WTC11 (cell line): Measurements from ENCODE around the gene ASB4. TPM values are rescaled to one million over a fixed set of nuclear protein-coding genes. Genes with fewer than 3 reads are reported as not detected.
"Not testable (repeated sequence)": the region's sequence is repeated elsewhere in the genome, so short reads cannot be mapped to it uniquely, and the experiment has no call there.

Experiments used
- ATAC-seq: fragments of 200-7000 bp; cut with Tn5 transposase; 2 replicates; pipeline ENCODE4 v1.10.0; 2021; ENCODE audit warnings: mild to moderate bottlenecking, moderate library complexity
- CTCF ChIA-PET: fragments of 300-600 bp; sonication (Branson Sonifier 250); formaldehyde crosslinking; loops from one replicate; lab custom pipeline; 2021; ENCODE audit warnings: antibody characterized with exemption; lab: Charles Lee
- POLR2A ChIA-PET: fragments of 350-600 bp; sonication (Branson Sonifier 250); formaldehyde crosslinking; loops from one replicate; lab custom pipeline; 2021; ENCODE audit warnings: antibody characterized with exemption; lab: Charles Lee
- DNase-seq: peaks from one replicate; pipeline ENCODE4 v3.0.0; 2021; ENCODE audit warnings: low spot score
- H3K27ac Mint-ChIP-seq: 2 replicates; pipeline ENCODE4 v1.8.0; 2021; ENCODE audit warnings: mixed read lengths
- H3K27me3 Mint-ChIP-seq: 2 replicates; pipeline ENCODE4 v1.8.0; 2021; ENCODE audit warnings: low read depth, mild to moderate bottlenecking, moderate library complexity, mixed read lengths
- H3K36me3 Mint-ChIP-seq: 2 replicates; pipeline ENCODE4 v1.8.0; 2021; ENCODE audit warnings: mixed read lengths
- H3K4me1 Mint-ChIP-seq: 2 replicates; pipeline ENCODE4 v1.8.0; 2022; ENCODE audit warnings: mixed read lengths
- H3K4me3 Mint-ChIP-seq: 2 replicates; pipeline ENCODE4 v1.8.0; 2021; ENCODE audit warnings: mild to moderate bottlenecking, moderate library complexity, mixed read lengths
- H3K9me3 Mint-ChIP-seq: 2 replicates; pipeline ENCODE4 v1.8.0; 2021; ENCODE audit warnings: mixed read lengths
- CREB1 ChIP-seq: sonication (generic); formaldehyde crosslinking; IDR thresholded peaks from 2 replicates; pipeline ENCODE4 v1.8.0; 2023; ENCODE audit warnings: mild to moderate bottlenecking, missing genetic modification reagents
- CREM ChIP-seq: sonication (generic); formaldehyde crosslinking; IDR thresholded peaks from 2 replicates; pipeline ENCODE4 v1.8.1; 2022; ENCODE audit warnings: mild to moderate bottlenecking, missing genetic modification reagents, moderate library complexity
- EMX1 ChIP-seq: fragments of 250-450 bp; sonication (Bioruptor Pico); IDR thresholded peaks from 2 replicates; pipeline ENCODE4 v1.8.0; 2021; ENCODE audit warnings: mild to moderate bottlenecking
- FOXP1 ChIP-seq: sonication (generic); formaldehyde crosslinking; IDR thresholded peaks from 2 replicates; pipeline ENCODE4 v1.8.0; 2022; ENCODE audit warnings: missing genetic modification reagents, mild to moderate bottlenecking, moderate library complexity, borderline replicate concordance
- GABPB1 ChIP-seq: sonication (generic); formaldehyde crosslinking; IDR thresholded peaks from 2 replicates; pipeline ENCODE4 v1.8.1; 2023; ENCODE audit warnings: mild to moderate bottlenecking, missing genetic modification reagents
- GTF2I ChIP-seq: fragments of 250-450 bp; sonication (Bioruptor Pico); conservative IDR thresholded peaks from 2 replicates; pipeline ENCODE4 v1.4.0; 2021; ENCODE audit warnings: mild to moderate bottlenecking
- NR1H2 ChIP-seq: sonication (generic); formaldehyde crosslinking; IDR thresholded peaks from 2 replicates; pipeline ENCODE4 v1.9.0; 2021; ENCODE audit warnings: mild to moderate bottlenecking, moderate library complexity, missing genetic modification reagents
- PRRX2 ChIP-seq: fragments of 250-450 bp; sonication (Bioruptor Pico); IDR thresholded peaks from 2 replicates; pipeline ENCODE4 v1.8.0; 2021; ENCODE audit warnings: mild to moderate bottlenecking
- RORB ChIP-seq: fragments of 250-450 bp; sonication (Bioruptor Pico); IDR thresholded peaks from 2 replicates; pipeline ENCODE4 v1.9.0; 2021; ENCODE audit warnings: mild to moderate bottlenecking
- TCF7 ChIP-seq: sonication (generic); formaldehyde crosslinking; IDR thresholded peaks from 2 replicates; pipeline ENCODE4 v1.8.0; 2022; ENCODE audit warnings: mild to moderate bottlenecking, low read depth, missing genetic modification reagents, moderate library complexity
- TEAD1 ChIP-seq: sonication (generic); formaldehyde crosslinking; IDR thresholded peaks from 2 replicates; pipeline ENCODE4 v1.8.0; 2022; ENCODE audit warnings: mild to moderate bottlenecking, missing genetic modification reagents
- TP53 ChIP-seq: sonication (generic); formaldehyde crosslinking; IDR thresholded peaks from 2 replicates; pipeline ENCODE4 v1.8.1; 2023; ENCODE audit warnings: mild to moderate bottlenecking, missing genetic modification reagents
- ZNF219 ChIP-seq: sonication (generic); formaldehyde crosslinking; IDR thresholded peaks from 2 replicates; pipeline ENCODE4 v1.8.0; 2023; ENCODE audit warnings: missing genetic modification reagents, mild to moderate bottlenecking, borderline replicate concordance
- ZNF232 ChIP-seq: sonication (generic); formaldehyde crosslinking; IDR thresholded peaks from 2 replicates; pipeline ENCODE4 v1.8.0; 2022; ENCODE audit warnings: mild to moderate bottlenecking, missing genetic modification reagents
- ZNF423 ChIP-seq: fragments of 250-450 bp; sonication (Bioruptor Pico); IDR thresholded peaks from 2 replicates; pipeline ENCODE4 v2.1.2; 2022; ENCODE audit warnings: mild to moderate bottlenecking, moderate library complexity
- total RNA-seq: library from RNA; stranded (reverse); gene quantifications from 3 replicates; pipeline ENCODE4 v1.2.3, GENCODE V29; 2021
- TF ChIP-seq, protein P1 (sequence below): sonication (generic); formaldehyde crosslinking; IDR thresholded peaks from 2 replicates; pipeline ENCODE4 v1.8.1; 2022; ENCODE audit warnings: low read depth, mild to moderate bottlenecking, moderate library complexity, missing genetic modification reagents, borderline replicate concordance
- TF ChIP-seq, protein P2 (sequence below): sonication (generic); formaldehyde crosslinking; IDR thresholded peaks from 2 replicates; pipeline ENCODE4 v1.8.1; 2023; ENCODE audit warnings: mild to moderate bottlenecking, missing genetic modification reagents, moderate library complexity
- TF ChIP-seq, protein P3 (sequence below): fragments of 250-450 bp; sonication (Bioruptor Pico); conservative IDR thresholded peaks from 2 replicates; pipeline ENCODE4 v1.9.0; 2021; ENCODE audit warnings: mild to moderate bottlenecking
- TF ChIP-seq, protein P4 (sequence below): sonication (generic); formaldehyde crosslinking; IDR thresholded peaks from 2 replicates; pipeline ENCODE4 v1.8.1; 2023; ENCODE audit warnings: mild to moderate bottlenecking, moderate library complexity, missing genetic modification reagents
- TF ChIP-seq, protein P5 (sequence below): sonication (generic); formaldehyde crosslinking; IDR thresholded peaks from 2 replicates; pipeline ENCODE4 v1.8.0; 2022; ENCODE audit warnings: mild to moderate bottlenecking, missing genetic modification reagents
- TF ChIP-seq, protein P6 (sequence below): fragments of 250-450 bp; sonication (Bioruptor Pico); IDR thresholded peaks from 2 replicates; pipeline ENCODE4 v2.1.2; 2022; ENCODE audit warnings: mild to moderate bottlenecking, moderate library complexity

Gene ASB4
- total RNA-seq, 1 experiment from 2014 or later, result not detected

DNA sequence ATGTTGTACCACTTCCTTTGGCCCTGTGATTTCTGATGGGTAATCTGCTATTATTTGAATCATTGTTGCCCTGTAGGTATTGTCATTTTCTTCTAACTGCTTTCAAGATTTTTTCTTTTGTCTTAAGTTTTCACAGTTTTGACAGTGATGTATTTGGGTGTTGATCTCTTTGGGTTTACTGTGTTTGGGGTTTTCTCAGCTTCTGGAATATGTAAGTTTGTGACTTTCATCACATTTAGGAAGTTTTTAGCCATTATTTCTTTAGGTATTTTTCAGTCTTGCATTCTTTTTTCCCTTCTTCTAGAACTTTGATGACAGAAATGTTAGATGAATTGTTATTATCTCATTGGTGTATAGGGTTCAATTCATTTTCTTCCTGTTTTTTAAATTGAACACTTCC, 27.8 kb upstream of the ASB4 start (continued):
- no peak for TF ChIP-seq RORB (CRISPR knock-in tag)
- no peak for TF ChIP-seq TCF7 (CRISPR knock-in tag)
- TF ChIP-seq ZNF423 (CRISPR knock-in tag), result no peak
- TF ChIP-seq ZNF232 (CRISPR knock-in tag), result no peak

DNA sequence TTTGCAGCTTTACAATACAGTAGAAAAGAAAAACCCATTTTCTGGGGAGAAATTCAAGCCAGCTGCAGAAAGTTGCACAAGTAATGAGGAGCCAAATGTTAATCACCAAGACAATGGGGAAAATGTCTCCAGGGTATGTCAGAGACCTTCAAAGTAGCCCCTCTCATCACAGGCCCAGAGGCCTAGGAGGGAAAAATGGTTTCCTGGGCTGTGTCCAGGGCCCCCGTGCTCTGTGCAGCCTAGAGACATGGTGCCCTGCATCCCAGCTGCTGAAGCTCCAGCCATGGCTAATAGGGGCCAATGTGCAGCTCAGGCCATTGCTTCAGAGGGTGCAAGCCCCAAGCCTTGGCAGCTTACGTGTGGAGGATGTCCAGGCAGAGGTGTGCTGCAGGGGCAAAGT, 25.1 kb upstream of the ASB4 start:
- CTCF ChIA-PET, POLR2A ChIA-PET: not testable (repeated sequence)

DNA sequence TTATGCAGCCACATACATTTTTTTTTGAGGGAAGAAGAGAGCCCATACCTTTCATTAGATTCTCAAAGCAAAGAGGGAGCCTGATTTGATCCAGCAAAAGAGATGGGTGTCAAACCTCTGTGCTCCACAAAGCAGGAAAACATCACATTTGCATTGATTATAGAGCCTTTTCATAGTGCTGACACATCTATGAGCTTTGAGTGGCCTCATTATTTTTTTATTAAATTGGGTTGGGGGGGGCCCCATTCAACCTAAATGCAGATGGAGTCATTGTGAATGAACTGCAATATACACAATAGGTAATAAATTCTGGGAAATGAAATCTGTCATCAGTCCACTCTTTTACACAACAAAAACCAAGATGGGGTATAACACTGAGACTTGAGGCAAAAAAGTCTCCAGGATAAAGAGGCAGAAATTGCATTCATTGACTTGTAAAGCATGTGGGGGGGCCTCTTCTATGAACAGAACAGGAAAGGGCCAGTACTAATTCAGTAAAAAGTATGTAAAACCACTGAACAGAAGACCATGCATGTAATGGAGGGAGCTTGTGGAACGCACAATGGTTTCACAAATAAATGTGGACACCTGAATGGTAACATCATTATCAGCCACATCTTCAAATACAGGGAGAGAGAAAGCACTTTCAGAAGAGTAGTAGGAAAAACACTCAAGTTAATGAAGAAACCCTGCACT, 17.7 kb upstream of the ASB4 start:
- ChIA-PET POLR2A (no interaction called here), CTCF (no interaction called here)
- Mint-ChIP-seq H3K27me3 (no peaks in the 10 kb centered on the region), H3K9me3 (no peaks in the 10 kb centered on the region), H3K36me3 (no peaks in the 10 kb centered on the region), H3K4me1 (peaks cover 38% of the 10 kb centered on the region), H3K4me3 (no peak overlapping the region), H3K27ac (no peak overlapping the region; the same call in 1 of the 2 replicates)
- no peak for ATAC-seq
- DNase-seq, result no peak
- TF ChIP-seq CREM (CRISPR knock-in tag), result no peak
- no peak for TF ChIP-seq GTF2I (CRISPR knock-in tag)
- TF ChIP-seq, protein P1, sequence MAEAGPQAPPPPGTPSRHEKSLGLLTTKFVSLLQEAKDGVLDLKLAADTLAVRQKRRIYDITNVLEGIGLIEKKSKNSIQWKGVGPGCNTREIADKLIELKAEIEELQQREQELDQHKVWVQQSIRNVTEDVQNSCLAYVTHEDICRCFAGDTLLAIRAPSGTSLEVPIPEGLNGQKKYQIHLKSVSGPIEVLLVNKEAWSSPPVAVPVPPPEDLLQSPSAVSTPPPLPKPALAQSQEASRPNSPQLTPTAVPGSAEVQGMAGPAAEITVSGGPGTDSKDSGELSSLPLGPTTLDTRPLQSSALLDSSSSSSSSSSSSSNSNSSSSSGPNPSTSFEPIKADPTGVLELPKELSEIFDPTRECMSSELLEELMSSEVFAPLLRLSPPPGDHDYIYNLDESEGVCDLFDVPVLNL (CRISPR knock-in tag), result no peak
- TF ChIP-seq, protein P2, sequence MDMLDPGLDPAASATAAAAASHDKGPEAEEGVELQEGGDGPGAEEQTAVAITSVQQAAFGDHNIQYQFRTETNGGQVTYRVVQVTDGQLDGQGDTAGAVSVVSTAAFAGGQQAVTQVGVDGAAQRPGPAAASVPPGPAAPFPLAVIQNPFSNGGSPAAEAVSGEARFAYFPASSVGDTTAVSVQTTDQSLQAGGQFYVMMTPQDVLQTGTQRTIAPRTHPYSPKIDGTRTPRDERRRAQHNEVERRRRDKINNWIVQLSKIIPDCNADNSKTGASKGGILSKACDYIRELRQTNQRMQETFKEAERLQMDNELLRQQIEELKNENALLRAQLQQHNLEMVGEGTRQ (CRISPR knock-in tag), result no peak
- no peak for TF ChIP-seq NR1H2
- TF ChIP-seq ZNF219 (CRISPR knock-in tag), result no peak
- TF ChIP-seq ZNF423 (CRISPR knock-in tag), result no peak
- TF ChIP-seq, protein P3, sequence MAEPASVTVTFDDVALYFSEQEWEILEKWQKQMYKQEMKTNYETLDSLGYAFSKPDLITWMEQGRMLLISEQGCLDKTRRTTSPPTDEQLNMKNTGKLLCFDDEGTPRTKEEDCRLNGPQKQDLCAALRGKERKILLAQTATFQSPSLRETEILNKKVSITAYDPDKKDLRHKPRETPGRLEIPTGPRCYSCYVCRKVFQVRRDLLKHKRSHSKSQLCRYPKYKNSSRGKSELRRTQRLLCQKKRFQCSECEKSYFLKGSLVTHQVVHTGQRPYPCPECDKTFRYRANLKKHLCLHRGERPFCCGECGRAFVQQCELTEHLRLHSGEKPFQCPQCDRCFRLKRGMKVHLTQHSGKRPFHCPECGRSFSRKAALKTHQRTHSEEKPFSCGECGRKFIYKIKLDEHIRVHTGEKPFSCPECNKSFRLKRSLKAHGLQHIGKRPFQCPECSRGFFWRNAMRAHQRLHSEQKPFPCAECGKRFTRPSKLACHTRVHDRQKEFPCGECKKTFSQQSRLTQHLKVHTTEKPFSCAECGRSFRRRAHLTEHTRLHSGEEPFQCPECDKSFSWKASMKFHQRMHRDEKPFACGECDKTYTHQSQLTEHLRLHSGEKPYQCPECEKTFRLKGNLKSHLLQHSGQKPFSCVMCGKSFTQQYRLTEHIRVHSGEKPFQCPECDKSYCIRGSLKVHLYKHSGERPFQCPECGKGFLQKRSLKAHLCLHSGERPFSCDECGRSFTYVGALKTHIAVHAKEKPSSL (CRISPR knock-in tag), result no peak
- no peak for TF ChIP-seq CREB1 (CRISPR knock-in tag)
- no peak for TF ChIP-seq EMX1 (CRISPR knock-in tag)

More for the DNA sequence above, 25.1 kb upstream of the ASB4 start:
- not testable (repeated sequence) for H3K4me3 Mint-ChIP-seq, H3K27me3 Mint-ChIP-seq, H3K27ac Mint-ChIP-seq, DNase-seq, H3K4me1 Mint-ChIP-seq, ATAC-seq
- Mint-ChIP-seq H3K36me3 (peaks cover 35% of the 10 kb centered on the region), H3K9me3 (peaks cover 57% of the 10 kb centered on the region)

DNA sequence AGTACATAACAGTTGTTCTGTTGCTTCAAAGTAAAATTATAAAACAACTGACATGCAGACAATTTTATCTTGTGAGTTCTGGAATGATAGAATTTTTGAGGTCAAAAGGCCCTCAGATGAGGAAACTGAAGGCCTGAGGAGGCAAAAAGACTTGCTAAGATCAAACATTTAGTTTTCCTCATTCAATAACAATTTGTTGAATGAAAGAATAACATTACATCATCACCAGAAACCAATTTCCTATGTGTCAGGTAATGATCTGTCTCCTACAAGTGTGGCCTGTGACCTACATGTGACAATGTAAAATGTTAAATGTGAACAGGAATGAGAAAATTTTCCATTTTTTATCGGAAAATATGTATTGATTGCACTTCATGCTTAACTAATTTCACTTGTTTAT, 16.6 kb upstream of the ASB4 start:
- ATAC-seq, result no peak
- no peaks in the 10 kb centered on the region for H3K9me3 Mint-ChIP-seq
- peaks cover 41% of the 10 kb centered on the region for H3K4me1 Mint-ChIP-seq
- no peaks in the 10 kb centered on the region for H3K36me3 Mint-ChIP-seq
- ChIA-PET POLR2A (no interaction called here), CTCF (no interaction called here)
- no peaks in the 10 kb centered on the region for H3K27me3 Mint-ChIP-seq
- H3K27ac Mint-ChIP-seq, result no peak overlapping the region
- no peak for DNase-seq
- no peak overlapping the region for H3K4me3 Mint-ChIP-seq
- TF ChIP-seq, protein P4, sequence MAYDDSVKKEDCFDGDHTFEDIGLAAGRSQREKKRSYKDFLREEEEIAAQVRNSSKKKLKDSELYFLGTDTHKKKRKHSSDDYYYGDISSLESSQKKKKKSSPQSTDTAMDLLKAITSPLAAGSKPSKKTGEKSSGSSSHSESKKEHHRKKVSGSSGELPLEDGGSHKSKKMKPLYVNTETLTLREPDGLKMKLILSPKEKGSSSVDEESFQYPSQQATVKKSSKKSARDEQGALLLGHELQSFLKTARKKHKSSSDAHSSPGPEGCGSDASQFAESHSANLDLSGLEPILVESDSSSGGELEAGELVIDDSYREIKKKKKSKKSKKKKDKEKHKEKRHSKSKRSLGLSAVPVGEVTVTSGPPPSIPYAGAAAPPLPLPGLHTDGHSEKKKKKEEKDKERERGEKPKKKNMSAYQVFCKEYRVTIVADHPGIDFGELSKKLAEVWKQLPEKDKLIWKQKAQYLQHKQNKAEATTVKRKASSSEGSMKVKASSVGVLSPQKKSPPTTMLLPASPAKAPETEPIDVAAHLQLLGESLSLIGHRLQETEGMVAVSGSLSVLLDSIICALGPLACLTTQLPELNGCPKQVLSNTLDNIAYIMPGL, result no peak
- TF ChIP-seq TP53 (CRISPR knock-in tag) (no peak), CREB1 (CRISPR knock-in tag) (no peak), PRRX2 (CRISPR knock-in tag) (no peak), TEAD1 (CRISPR knock-in tag) (no peak), FOXP1 (no peak), GABPB1 (CRISPR knock-in tag) (no peak)
- TF ChIP-seq, protein P5, sequence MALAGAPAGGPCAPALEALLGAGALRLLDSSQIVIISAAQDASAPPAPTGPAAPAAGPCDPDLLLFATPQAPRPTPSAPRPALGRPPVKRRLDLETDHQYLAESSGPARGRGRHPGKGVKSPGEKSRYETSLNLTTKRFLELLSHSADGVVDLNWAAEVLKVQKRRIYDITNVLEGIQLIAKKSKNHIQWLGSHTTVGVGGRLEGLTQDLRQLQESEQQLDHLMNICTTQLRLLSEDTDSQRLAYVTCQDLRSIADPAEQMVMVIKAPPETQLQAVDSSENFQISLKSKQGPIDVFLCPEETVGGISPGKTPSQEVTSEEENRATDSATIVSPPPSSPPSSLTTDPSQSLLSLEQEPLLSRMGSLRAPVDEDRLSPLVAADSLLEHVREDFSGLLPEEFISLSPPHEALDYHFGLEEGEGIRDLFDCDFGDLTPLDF, result no peak
- TF ChIP-seq, protein P6, sequence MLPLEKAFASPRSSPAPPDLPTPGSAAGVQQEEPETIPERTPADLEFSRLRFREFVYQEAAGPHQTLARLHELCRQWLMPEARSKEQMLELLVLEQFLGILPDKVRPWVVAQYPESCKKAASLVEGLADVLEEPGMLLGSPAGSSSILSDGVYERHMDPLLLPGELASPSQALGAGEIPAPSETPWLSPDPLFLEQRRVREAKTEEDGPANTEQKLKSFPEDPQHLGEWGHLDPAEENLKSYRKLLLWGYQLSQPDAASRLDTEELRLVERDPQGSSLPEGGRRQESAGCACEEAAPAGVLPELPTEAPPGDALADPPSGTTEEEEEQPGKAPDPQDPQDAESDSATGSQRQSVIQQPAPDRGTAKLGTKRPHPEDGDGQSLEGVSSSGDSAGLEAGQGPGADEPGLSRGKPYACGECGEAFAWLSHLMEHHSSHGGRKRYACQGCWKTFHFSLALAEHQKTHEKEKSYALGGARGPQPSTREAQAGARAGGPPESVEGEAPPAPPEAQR, result no peak
